Measurements from ENCODE around the gene LIM2.
"Not testable (repeated sequence)": the region's sequence is repeated elsewhere in the genome, so short reads cannot be mapped to it uniquely, and the experiment has no call there.

LIM2 gene

DNA sequence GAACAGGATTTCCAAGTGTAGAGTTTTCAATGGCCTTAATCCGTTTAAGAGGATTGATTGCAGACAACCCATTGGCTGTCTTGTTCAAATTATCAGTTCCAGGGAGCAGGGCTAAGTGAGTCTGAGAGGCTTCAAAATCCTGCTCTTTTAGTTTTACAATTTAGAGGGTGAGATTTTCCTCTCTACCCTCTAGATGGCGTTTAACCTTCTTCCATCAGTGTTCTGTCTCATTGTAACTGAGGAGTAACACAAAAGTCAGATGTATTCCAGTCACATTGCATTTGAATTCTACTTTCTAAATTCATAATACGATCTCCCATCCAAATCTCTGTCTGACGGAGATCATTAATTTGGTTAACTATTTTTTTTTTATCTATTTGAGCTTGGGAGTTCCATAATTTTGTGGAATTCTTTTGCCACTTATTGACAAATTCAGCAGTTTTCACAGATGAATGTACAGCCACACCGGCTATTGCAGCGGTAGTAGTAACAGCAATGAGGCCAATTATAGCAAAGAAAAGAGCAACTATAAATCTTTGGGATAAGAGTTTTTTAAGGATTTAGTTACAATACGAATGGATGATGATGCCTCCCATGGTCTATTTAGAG lies 10.4 kb upstream of the LIM2 start:
- no peak overlapping the region for H3K4me3 ChIP-seq (ENCODE audit: low read depth, low read length)
- H3K4me1 ChIP-seq (ENCODE audit: control insufficient read depth, insufficient read depth, low read length): peaks cover 4% of the 10 kb centered on the region; the same call in 1 of the 2 replicates
- no peak for TF ChIP-seq ZNF704 (tag by site-specific recombination; IDR thresholded peaks at IDR 0.05)
- TF ChIP-seq ZNF292 (tag by site-specific recombination; IDR thresholded peaks at IDR 0.05; ENCODE audit: borderline replicate concordance, low read depth): no peak
- TF ChIP-seq ZNF654 (tag by site-specific recombination; IDR thresholded peaks at IDR 0.05; ENCODE audit: low read depth): peak; percentile 20; the same call in 1 of the 2 replicates
- no peak for TF ChIP-seq ZNF394 (tag by site-specific recombination; IDR thresholded peaks at IDR 0.05; ENCODE audit: borderline replicate concordance)
- TF ChIP-seq ZBTB21 (tag by site-specific recombination; IDR thresholded peaks at IDR 0.05): no peak
- TF ChIP-seq ZNF660 (tag by site-specific recombination; IDR thresholded peaks at IDR 0.05): 0 out of 2 replicates have a peak, but pooled peaks have one; percentile 31
- CTCF ChIA-PET: interaction anchor here (0.6 to 4.5 kb wide), 19 partner anchors 9 to 380 kb away, joined by 3 to 22 read pairs (median 3); partner anchors contain the start of gene ZNF175
- H3K9me3 ChIP-seq (ENCODE audit: control insufficient read depth, insufficient read depth, low read depth, low read length): no peaks in the 10 kb centered on the region
- no peak overlapping the region for H3K27ac ChIP-seq (ENCODE audit: extremely low read depth, low read depth, low read length)
- POLR2A ChIA-PET: no interaction called here
- no peaks in the 10 kb centered on the region for H3K36me3 ChIP-seq (ENCODE audit: control insufficient read depth in 2 of 2, insufficient read depth in 1 of 2, low read length in 2 of 2)

DNA sequence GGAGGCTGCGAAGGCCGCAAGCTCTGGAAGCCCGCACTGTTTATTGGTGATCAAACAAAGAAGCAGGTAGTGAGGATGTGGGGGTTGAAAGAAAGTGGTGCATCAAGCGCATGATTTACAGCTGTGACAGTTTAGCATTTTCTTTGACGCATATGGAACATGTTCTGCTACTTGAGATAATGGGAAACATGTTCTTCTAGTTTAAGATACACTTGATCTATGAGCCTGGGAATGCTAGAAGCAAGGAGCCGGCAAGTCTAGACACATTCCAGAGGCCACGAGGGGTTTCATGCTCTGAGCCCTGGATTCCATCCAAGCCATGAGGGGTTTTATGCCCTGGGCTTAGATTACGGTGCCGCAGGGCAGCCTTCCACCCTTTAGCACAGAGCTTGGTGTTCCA lies 9.7 kb upstream of the LIM2 start:
- CTCF ChIA-PET: interaction anchor here (0.6 to 4.5 kb wide), 12 partner anchors 10 to 380 kb away, joined by 3 to 22 read pairs (median 4); partner anchors contain the start of genes VSIG10L and ZNF175
- H3K9me3 ChIP-seq (ENCODE audit: control insufficient read depth, insufficient read depth, low read depth, low read length); H3K4me3 ChIP-seq (ENCODE audit: low read depth, low read length); H3K4me1 ChIP-seq (ENCODE audit: control insufficient read depth, insufficient read depth, low read length); H3K36me3 ChIP-seq (ENCODE audit: control insufficient read depth in 2 of 2, insufficient read depth in 1 of 2, low read length in 2 of 2); POLR2A ChIA-PET; H3K27ac ChIP-seq (ENCODE audit: extremely low read depth, low read depth, low read length): not testable (repeated sequence)

- POLR2A ChIA-PET: interaction anchor here (0.6 to 2.9 kb wide), 3 partner anchors 23 to 57 kb away, joined by 3 to 19 read pairs (median 5); no protein-coding TSS in a partner anchor
- CTCF ChIA-PET: interaction anchor here (0.6 to 4.5 kb wide), 9 partner anchors 8 to 382 kb away, joined by 3 to 22 read pairs (median 4); no protein-coding TSS in a partner anchor
- TF ChIP-seq ZNF10 (tag by site-specific recombination; IDR thresholded peaks at IDR 0.05) (no peak), ZNF248 (tag by site-specific recombination; IDR thresholded peaks at IDR 0.05) (no peak), ZNF785 (tag by site-specific recombination; IDR thresholded peaks at IDR 0.05) (no peak), ZNF433 (tag by site-specific recombination; IDR thresholded peaks at IDR 0.05; ENCODE audit: low read depth) (no peak), ZNF610 (tag by site-specific recombination; IDR thresholded peaks at IDR 0.05; ENCODE audit: borderline replicate concordance) (no peak), ZNF202 (tag by site-specific recombination; IDR thresholded peaks at IDR 0.05; ENCODE audit: borderline replicate concordance) (no peak), ZBTB48 (tag by site-specific recombination; IDR thresholded peaks at IDR 0.05) (no peak), ZNF560 (tag by site-specific recombination; IDR thresholded peaks at IDR 0.05; ENCODE audit: borderline replicate concordance) (no peak), ELK4 (IDR thresholded peaks at IDR 0.05; ENCODE audit: borderline replicate concordance, low read depth, low read length) (no peak)
- Histone ChIP-seq H3K4me1 (ENCODE audit: control insufficient read depth, insufficient read depth, low read length) (peaks cover 4% of the 10 kb centered on the region; the same call in 1 of the 2 replicates), H3K4me3 (ENCODE audit: low read depth, low read length) (no peak overlapping the region), H3K27ac (ENCODE audit: extremely low read depth, low read depth, low read length) (no peak overlapping the region), H3K36me3 (ENCODE audit: control insufficient read depth in 2 of 2, insufficient read depth in 1 of 2, low read length in 2 of 2) (no peaks in the 10 kb centered on the region), H3K9me3 (ENCODE audit: control insufficient read depth, insufficient read depth, low read depth, low read length) (no peaks in the 10 kb centered on the region)
Observed at GRCh38 chr19:51396175-51396574, 8.4 kb upstream of the LIM2 start.

All from HEK293 (cell line).